AG04449 (cell line): ENCODE data around the gene HS2ST1.

Experiments
- CTCF ChIA-PET: fragments of 350-600 bp; formaldehyde crosslinking; extraction: SDS; loops from one replicate; lab custom pipeline; 2021; ENCODE audit warnings: antibody characterized with exemption; lab: Yijun Ruan, JAX
- POLR2A ChIA-PET: fragments of 400-600, 350-600 bp; formaldehyde crosslinking; extraction: SDS; loops from one replicate; lab custom pipeline; 2020; ENCODE audit warnings: antibody characterized with exemption, inconsistent platforms; lab: Yijun Ruan, JAX
- DNase-seq: peaks from one replicate; pipeline ENCODE4 v3.0.0-alpha.2; 2010; ENCODE audit warnings: low read depth, low spot score
- H3K4me3 ChIP-seq: 2 replicates; pipeline ENCODE4 v1.5.1; 2011; ENCODE audit warnings: low read depth, mild to moderate bottlenecking, control low read depth, low read length
- CTCF ChIP-seq: IDR thresholded peaks from one replicate; pipeline ENCODE4 v1.5.1; 2011; ENCODE audit warnings: mild to moderate bottlenecking, moderate library complexity, low read length, control low read depth, inconsistent platforms; ENCODE audit not compliant: insufficient read depth; ENCODE audit errors: missing control alignments

Gene HS2ST1

GRCh38 chr1:87051965-87052364, 137.5 kb downstream of the HS2ST1 start:
- no peak for DNase-seq
- no peak overlapping the region for H3K4me3 ChIP-seq
- TF ChIP-seq CTCF = no peak
- CTCF ChIA-PET = interaction anchor here (0.9 kb wide), 1 partner anchor 33 kb away, joined by 3 read pairs; no protein-coding TSS in a partner anchor
- POLR2A ChIA-PET = no interaction called here

GRCh38 chr1:87052400-87052799, 138.0 kb downstream of the HS2ST1 start:
- ChIA-PET POLR2A (no interaction called here), CTCF (interaction anchor here (1.3 kb wide), 1 partner anchor 11 kb away, joined by 4 read pairs; no protein-coding TSS in a partner anchor)
- DNase-seq = no peak
- TF ChIP-seq CTCF = no peak
- no peak overlapping the region for H3K4me3 ChIP-seq

GRCh38 chr1:87052961-87053360, 138.5 kb downstream of the HS2ST1 start:
- ChIA-PET POLR2A (no interaction called here), CTCF (interaction anchor here (1.3 to 1.7 kb wide), 2 partner anchors 10 to 30 kb away, joined by 4 to 6 read pairs; no protein-coding TSS in a partner anchor)
- no peak for DNase-seq
- no peak for TF ChIP-seq CTCF
- H3K4me3 ChIP-seq = no peak overlapping the region

GRCh38 chr1:87053446-87053845, 139.0 kb downstream of the HS2ST1 start:
- no peak for TF ChIP-seq CTCF
- H3K4me3 ChIP-seq = no peak overlapping the region
- ChIA-PET POLR2A (no interaction called here), CTCF (interaction anchor here (1.3 to 1.7 kb wide), 2 partner anchors 10 to 30 kb away, joined by 4 to 6 read pairs; no protein-coding TSS in a partner anchor)
- DNase-seq = no peak

GRCh38 chr1:87056974-87057373, 142.5 kb downstream of the HS2ST1 start:
- ChIA-PET CTCF (interaction anchor here (3.6 kb wide), 1 partner anchor 28 kb away, joined by 16 read pairs; no protein-coding TSS in a partner anchor), POLR2A (no interaction called here)
- no peak for DNase-seq
- no peak overlapping the region for H3K4me3 ChIP-seq
- no peak for TF ChIP-seq CTCF

- no peak overlapping the region for H3K4me3 ChIP-seq
- ChIA-PET POLR2A (interaction anchor here (1.2 kb wide), 1 partner anchor 212 kb away, joined by 4 read pairs; no protein-coding TSS in a partner anchor), CTCF (interaction anchor here (1.0 to 3.6 kb wide), 5 partner anchors 10 to 225 kb away, joined by 3 to 16 read pairs (median 3); no protein-coding TSS in a partner anchor)
- no peak for DNase-seq
- TF ChIP-seq CTCF = no peak
These were observed 143.9 kb downstream of the HS2ST1 start for GRCh38 chr1:87058343-87058649.
